ENCODE results near the gene CXorf65.

CXorf65 gene

DNA sequence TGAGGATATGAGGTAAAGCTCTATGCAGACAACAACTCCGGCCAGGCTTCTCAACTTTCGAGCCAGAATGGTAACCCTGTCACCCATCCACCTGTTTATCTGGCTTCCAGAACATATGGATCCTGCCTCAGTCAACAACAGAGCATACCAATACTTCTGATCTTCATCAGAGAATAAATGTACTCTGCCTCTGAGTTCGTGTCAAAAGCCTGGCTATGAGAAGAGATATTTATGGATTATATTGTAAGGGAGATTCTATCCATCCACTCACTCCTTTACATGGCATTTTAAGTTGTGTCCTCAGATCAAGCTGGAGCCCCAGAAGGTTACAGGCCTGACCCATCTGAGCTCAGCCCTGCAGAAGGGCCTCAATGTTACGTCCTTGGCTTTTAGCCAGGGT is 20.6 kb downstream of the CXorf65 start:
- DNase-seq (ENCODE audit: low read depth) = no peak
- no peak overlapping the region for H3K4me3 ChIP-seq (ENCODE audit: low read depth, low read length)
- TF ChIP-seq, protein P1, sequence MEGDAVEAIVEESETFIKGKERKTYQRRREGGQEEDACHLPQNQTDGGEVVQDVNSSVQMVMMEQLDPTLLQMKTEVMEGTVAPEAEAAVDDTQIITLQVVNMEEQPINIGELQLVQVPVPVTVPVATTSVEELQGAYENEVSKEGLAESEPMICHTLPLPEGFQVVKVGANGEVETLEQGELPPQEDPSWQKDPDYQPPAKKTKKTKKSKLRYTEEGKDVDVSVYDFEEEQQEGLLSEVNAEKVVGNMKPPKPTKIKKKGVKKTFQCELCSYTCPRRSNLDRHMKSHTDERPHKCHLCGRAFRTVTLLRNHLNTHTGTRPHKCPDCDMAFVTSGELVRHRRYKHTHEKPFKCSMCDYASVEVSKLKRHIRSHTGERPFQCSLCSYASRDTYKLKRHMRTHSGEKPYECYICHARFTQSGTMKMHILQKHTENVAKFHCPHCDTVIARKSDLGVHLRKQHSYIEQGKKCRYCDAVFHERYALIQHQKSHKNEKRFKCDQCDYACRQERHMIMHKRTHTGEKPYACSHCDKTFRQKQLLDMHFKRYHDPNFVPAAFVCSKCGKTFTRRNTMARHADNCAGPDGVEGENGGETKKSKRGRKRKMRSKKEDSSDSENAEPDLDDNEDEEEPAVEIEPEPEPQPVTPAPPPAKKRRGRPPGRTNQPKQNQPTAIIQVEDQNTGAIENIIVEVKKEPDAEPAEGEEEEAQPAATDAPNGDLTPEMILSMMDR (conservative IDR thresholded peaks at IDR 0.05; ENCODE audit: low read depth, low read length) = no peak

GRCh38 chrX:71082822-71083221 is 23.7 kb downstream of the CXorf65 start:
- DNase-seq (ENCODE audit: low read depth) = no peak
- TF ChIP-seq, protein P1 (conservative IDR thresholded peaks at IDR 0.05; ENCODE audit: low read depth, low read length) = no peak

GRCh38 chrX:71082124-71082647 is 24.4 kb downstream of the CXorf65 start:
- no peak for DNase-seq (ENCODE audit: low read depth)
- no peak overlapping the region for H3K4me3 ChIP-seq (ENCODE audit: low read depth, low read length)
- TF ChIP-seq, protein P1 (conservative IDR thresholded peaks at IDR 0.05; ENCODE audit: low read depth, low read length) = no peak

More at GRCh38 chrX:71082822-71083221, 23.7 kb downstream of the CXorf65 start:
- no peak overlapping the region for H3K4me3 ChIP-seq (ENCODE audit: low read depth, low read length)

DNA sequence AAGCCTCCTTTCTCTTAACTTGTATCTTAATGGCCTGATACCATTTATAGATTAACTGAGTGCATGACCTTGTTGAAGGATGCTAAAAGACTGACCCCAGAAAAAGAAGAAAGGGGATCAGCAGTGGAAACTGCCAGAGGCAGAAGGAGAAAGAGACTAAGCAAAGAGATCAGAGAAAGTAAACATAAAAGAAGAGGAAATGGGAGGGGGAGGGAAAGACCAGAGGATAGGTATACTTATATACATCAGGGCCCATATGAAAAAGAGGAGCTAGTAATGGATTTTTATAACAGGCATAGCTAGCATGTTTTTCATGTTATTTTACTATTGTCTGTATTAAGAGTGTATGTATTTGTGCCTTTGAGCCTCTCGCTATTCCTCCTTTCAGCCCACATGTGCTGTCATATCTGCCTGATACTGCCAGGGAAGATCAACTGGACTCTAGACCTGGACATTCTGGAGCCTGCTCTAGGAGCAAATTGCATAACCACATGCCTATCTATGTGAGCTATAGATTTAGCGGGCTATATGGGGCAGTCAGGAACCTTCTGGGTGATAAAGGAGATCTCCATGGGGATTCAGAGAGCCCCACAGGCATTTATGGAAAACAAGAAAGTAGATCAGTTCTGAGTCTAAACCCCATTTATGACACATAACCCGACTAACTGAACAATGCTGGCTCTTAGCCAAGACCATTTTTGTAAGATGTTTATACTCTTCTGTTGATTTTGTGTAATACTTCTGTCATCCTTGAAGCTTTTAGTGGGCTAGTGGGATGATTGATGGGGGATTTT is 25.0 kb downstream of the CXorf65 start:
- TF ChIP-seq, protein P1 (conservative IDR thresholded peaks at IDR 0.05; ENCODE audit: low read depth, low read length) = no peak
- peak; percentile 48 for DNase-seq (ENCODE audit: low read depth)
- no peak overlapping the region for H3K4me3 ChIP-seq (ENCODE audit: low read depth, low read length)

- DNase-seq (ENCODE audit: low read depth) = no peak
- TF ChIP-seq, protein P1 (conservative IDR thresholded peaks at IDR 0.05; ENCODE audit: low read depth, low read length) = no peak
- H3K4me3 ChIP-seq (ENCODE audit: low read depth, low read length) = no peak overlapping the region
Observed at GRCh38 chrX:71070531-71070930, 36.0 kb downstream of the CXorf65 start.

DNA sequence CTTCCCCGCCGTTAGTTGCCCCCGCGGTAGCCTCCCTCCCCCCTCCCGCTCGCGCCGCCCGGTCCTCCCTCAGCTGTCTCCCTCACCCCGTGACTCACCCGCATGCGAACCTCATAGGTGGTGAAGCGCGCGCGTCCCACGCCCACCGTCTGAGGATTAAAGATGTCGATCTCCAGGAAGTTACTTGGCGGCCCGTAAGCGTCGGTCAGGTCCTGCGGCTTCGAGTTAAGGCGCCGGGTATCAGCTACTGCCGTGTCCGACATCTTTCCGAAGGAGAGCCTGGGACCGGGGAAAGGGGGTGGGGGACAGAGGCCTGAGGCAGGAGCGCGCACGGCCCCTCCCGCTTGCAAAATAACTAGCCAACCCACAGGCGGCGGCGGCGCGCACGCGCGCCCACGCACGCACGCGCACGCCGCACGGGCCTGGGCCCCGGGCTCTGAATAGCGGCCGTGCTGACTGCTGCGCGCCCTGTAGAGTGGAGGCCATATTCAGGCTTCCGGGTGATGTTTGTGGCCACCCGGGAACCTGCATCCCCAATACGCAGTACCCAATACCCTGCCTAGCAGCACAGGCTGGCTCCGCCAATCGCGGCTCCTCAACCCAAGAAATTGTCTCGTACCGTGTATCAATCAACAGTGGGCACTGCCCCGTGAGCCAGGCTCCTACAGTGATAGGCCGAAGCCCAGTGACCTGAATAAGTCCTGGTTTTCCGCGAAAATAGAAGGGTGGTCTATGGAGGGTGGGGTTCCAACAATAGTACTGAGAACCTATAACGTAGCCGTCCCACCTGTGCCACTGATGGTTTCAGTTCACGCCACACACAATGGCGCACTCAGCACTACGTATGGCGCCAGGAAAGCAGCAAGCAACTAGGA is 38.3 kb downstream of the CXorf65 start, which contains the start of gene SNX12:
Gene SNX12, minus strand, starts transcription at position 291 of the 875 bp plus-strand sequence. Its CDS starts 28 bp downstream, at position 263.
- H3K4me3 ChIP-seq (ENCODE audit: low read depth, low read length) = peak within 1 kb of the TSS; percentile 74
- TF ChIP-seq, protein P1 (conservative IDR thresholded peaks at IDR 0.05; ENCODE audit: low read depth, low read length) = no peak
- DNase-seq (ENCODE audit: low read depth) = peak; percentile 96
